Measurements from ENCODE around the gene PHACTR3.

Gene PHACTR3

DNA sequence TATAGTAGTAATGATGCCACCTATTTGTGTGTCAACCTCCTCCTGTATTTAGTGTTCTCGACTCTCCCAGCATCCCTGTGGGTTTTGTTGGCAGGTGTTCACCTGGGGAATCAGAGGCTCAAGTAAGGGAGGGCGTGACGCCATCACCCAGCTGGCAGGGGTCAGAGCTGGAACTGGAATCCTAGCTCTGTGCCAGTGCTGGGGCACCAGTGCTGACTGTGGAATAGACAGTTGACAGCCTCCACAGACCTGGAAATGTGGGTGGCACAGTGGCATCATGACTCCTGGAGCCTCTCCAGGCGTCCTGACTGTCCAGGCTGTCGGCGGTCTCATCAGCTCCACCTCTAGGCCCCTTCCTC is 226.3 kb downstream of the PHACTR3 start:
- Histone ChIP-seq H2BK12ac (ENCODE audit: low read length in 2 of 2) (no peak overlapping the region), H3K23ac (ENCODE audit: low read length in 2 of 2) (no peak overlapping the region), H2AK5ac (ENCODE audit: low read length, severe bottlenecking) (no peak overlapping the region), H3K9me3 (ENCODE audit: control insufficient read depth, low read length) (no peaks in the 10 kb centered on the region), H2BK120ac (ENCODE audit: low read depth, low read length) (no peak overlapping the region), H4K8ac (ENCODE audit: low read length) (no peak overlapping the region), H3K4ac (ENCODE audit: low read depth in 1 of 2, low read length in 2 of 2) (no peak overlapping the region), H3K14ac (ENCODE audit: low read length in 2 of 2) (no peak overlapping the region), H2BK5ac (ENCODE audit: low read depth, low read length, poor library complexity, severe bottlenecking) (no peak overlapping the region), H2AFZ (ENCODE audit: low read depth, low read length) (no peak overlapping the region), H3K4me2 (ENCODE audit: low read length, poor library complexity, severe bottlenecking) (no peak overlapping the region), H3K79me1 (replicated peaks; ENCODE audit: low read length, poor library complexity, severe bottlenecking) (no peaks in the 10 kb centered on the region), H3K9ac (ENCODE audit: low read length) (no peak overlapping the region), H4K91ac (ENCODE audit: low read length) (no peak overlapping the region), H2BK15ac (ENCODE audit: low read depth, poor library complexity, severe bottlenecking) (no peak overlapping the region), H3K27me3 (ENCODE audit: control insufficient read depth in 1 of 2, insufficient read depth in 1 of 2, low read length in 2 of 2) (peaks cover 0 to 59% of the 10 kb centered on the region in 2 experiments), H3K4me3 (ENCODE audit: insufficient read depth in 1 of 2, low read depth in 1 of 2, low read length in 2 of 2) (no peak overlapping the region), H3K27ac (ENCODE audit: low read length, poor library complexity, severe bottlenecking) (no peak overlapping the region), H3K4me1 (ENCODE audit: control insufficient read depth, insufficient read depth, low read depth, low read length) (peaks cover under 1% of the 10 kb centered on the region), H3K36me3 (ENCODE audit: control insufficient read depth in 1 of 2, insufficient read depth in 2 of 2, low read depth in 1 of 2, low read length in 2 of 2) (no peaks in the 10 kb centered on the region), H3K18ac (ENCODE audit: low read depth in 1 of 2, low read length in 2 of 2) (no peak overlapping the region)
- WGBS, result 77% methylated on average over 6 of the region's 6 CpGs
- no peak for DNase-seq

DNA sequence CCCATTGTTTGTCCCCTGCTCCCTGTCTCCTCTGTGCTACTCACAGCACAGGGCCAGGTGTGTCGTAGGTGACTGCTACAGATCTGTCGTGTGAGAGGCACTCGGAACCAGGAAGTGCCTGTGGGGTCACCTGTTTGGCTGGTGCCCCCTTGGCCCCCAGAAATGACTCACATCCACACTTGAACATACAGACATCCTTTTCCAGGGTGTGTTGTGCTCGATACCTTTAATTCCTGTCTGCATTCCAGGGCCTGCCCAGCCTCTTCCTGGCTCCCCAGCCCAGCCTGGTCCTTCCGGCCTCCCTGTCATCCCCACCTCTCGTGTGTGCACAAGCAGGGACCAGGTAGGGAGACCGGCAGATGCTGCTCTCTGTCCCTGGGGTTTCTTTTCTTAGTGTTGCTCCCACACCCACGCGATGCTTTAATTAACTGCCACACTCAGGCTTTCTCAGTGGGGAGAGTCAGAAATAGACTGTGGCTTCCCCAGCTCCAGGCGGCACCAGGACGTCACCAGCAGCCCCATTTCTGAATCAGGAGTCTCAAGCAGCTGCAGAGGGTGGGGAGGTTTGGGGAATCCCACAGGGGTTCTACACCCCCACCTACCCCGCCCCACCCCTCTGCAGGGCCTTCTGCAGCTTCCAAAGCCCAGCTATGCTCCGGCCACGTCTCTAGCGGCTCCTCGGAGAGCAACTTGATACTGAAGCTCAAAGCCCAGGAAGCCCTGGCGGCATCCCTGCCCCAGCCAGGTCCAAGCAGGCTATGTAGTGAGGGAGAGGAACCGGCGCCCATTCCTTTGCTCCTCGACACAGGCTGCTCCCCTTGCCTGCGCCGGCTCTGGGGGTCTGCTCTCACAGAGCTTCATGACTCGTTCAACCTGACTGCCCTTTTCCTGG is 226.9 kb downstream of the PHACTR3 start:
- H4K91ac ChIP-seq (ENCODE audit: low read length), result no peak overlapping the region
- no peak overlapping the region for H3K14ac ChIP-seq (ENCODE audit: low read length in 2 of 2)
- H3K18ac ChIP-seq (ENCODE audit: low read depth in 1 of 2, low read length in 2 of 2), result no peak overlapping the region
- H3K9me3 ChIP-seq (ENCODE audit: control insufficient read depth, low read length), result no peaks in the 10 kb centered on the region
- H2AFZ ChIP-seq (ENCODE audit: low read depth, low read length), result no peak overlapping the region
- no peak overlapping the region for H2BK12ac ChIP-seq (ENCODE audit: low read length in 2 of 2)
- H3K36me3 ChIP-seq (ENCODE audit: control insufficient read depth in 1 of 2, insufficient read depth in 2 of 2, low read depth in 1 of 2, low read length in 2 of 2), result no peaks in the 10 kb centered on the region
- H2BK120ac ChIP-seq (ENCODE audit: low read depth, low read length), result no peak overlapping the region
- H3K4me1 ChIP-seq (ENCODE audit: control insufficient read depth, insufficient read depth, low read depth, low read length), result peaks cover 3% of the 10 kb centered on the region
- no peaks in the 10 kb centered on the region for H3K79me1 ChIP-seq (replicated peaks; ENCODE audit: low read length, poor library complexity, severe bottlenecking)
- H2BK15ac ChIP-seq (ENCODE audit: low read depth, poor library complexity, severe bottlenecking), result no peak overlapping the region
- no peak overlapping the region for H3K23ac ChIP-seq (ENCODE audit: low read length in 2 of 2)
- no peak overlapping the region for H3K4me2 ChIP-seq (ENCODE audit: low read length, poor library complexity, severe bottlenecking)
- no peak overlapping the region for H4K8ac ChIP-seq (ENCODE audit: low read length)
- WGBS, result 83% methylated on average over 22 of the region's 23 CpGs
- no peak overlapping the region for H2AK5ac ChIP-seq (ENCODE audit: low read length, severe bottlenecking)
- H3K4me3 ChIP-seq (ENCODE audit: insufficient read depth in 1 of 2, low read depth in 1 of 2, low read length in 2 of 2), result no peak overlapping the region
- H3K9ac ChIP-seq (ENCODE audit: low read length), result no peak overlapping the region
- H3K27ac ChIP-seq (ENCODE audit: low read length, poor library complexity, severe bottlenecking), result no peak overlapping the region
- no peak for DNase-seq
- H3K4ac ChIP-seq (ENCODE audit: low read depth in 1 of 2, low read length in 2 of 2), result no peak overlapping the region
- H2BK5ac ChIP-seq (ENCODE audit: low read depth, low read length, poor library complexity, severe bottlenecking), result no peak overlapping the region
- peaks cover 6 to 62% of the 10 kb centered on the region in 2 experiments for H3K27me3 ChIP-seq (ENCODE audit: control insufficient read depth in 1 of 2, insufficient read depth in 1 of 2, low read length in 2 of 2)

DNA sequence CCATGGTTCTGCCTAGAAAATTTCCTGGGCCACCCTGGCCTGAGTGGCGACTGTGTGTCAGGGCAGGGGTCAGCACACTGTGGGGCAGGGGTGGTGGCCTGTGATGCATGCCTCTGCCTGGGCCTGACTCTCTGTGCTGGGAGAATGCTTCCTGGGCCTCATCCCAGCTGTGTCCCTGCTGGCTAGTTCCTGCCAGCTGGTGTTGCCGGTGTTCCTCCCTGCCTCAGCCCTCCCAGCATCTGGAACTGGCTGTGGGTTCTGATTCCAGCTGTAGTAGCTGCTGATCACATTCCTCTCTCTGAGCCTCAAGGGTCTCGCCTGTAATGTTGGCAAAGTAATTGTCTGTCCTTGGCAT is 227.6 kb downstream of the PHACTR3 start:
- H3K79me1 ChIP-seq (replicated peaks; ENCODE audit: low read length, poor library complexity, severe bottlenecking), result no peaks in the 10 kb centered on the region
- H2BK5ac ChIP-seq (ENCODE audit: low read depth, low read length, poor library complexity, severe bottlenecking), result no peak overlapping the region
- peaks cover 3% of the 10 kb centered on the region for H3K4me1 ChIP-seq (ENCODE audit: control insufficient read depth, insufficient read depth, low read depth, low read length)
- no peaks in the 10 kb centered on the region for H3K9me3 ChIP-seq (ENCODE audit: control insufficient read depth, low read length)
- no peak overlapping the region for H3K9ac ChIP-seq (ENCODE audit: low read length)
- H2BK120ac ChIP-seq (ENCODE audit: low read depth, low read length), result no peak overlapping the region
- no peak overlapping the region for H3K27ac ChIP-seq (ENCODE audit: low read length, poor library complexity, severe bottlenecking)
- H3K14ac ChIP-seq (ENCODE audit: low read length in 2 of 2), result no peak overlapping the region
- H3K4ac ChIP-seq (ENCODE audit: low read depth in 1 of 2, low read length in 2 of 2), result no peak overlapping the region
- H2BK12ac ChIP-seq (ENCODE audit: low read length in 2 of 2), result no peak overlapping the region
- no peak overlapping the region for H4K8ac ChIP-seq (ENCODE audit: low read length)
- no peak overlapping the region for H2BK15ac ChIP-seq (ENCODE audit: low read depth, poor library complexity, severe bottlenecking)
- H3K4me3 ChIP-seq (ENCODE audit: insufficient read depth in 1 of 2, low read depth in 1 of 2, low read length in 2 of 2), result no peak overlapping the region
- H3K36me3 ChIP-seq (ENCODE audit: control insufficient read depth in 1 of 2, insufficient read depth in 2 of 2, low read depth in 1 of 2, low read length in 2 of 2), result no peaks in the 10 kb centered on the region
- no peak overlapping the region for H3K4me2 ChIP-seq (ENCODE audit: low read length, poor library complexity, severe bottlenecking)
- no peak overlapping the region for H3K23ac ChIP-seq (ENCODE audit: low read length in 2 of 2)
- no peak overlapping the region for H4K91ac ChIP-seq (ENCODE audit: low read length)
- no peak overlapping the region for H2AK5ac ChIP-seq (ENCODE audit: low read length, severe bottlenecking)
- no peak overlapping the region for H2AFZ ChIP-seq (ENCODE audit: low read depth, low read length)
- H3K18ac ChIP-seq (ENCODE audit: low read depth in 1 of 2, low read length in 2 of 2), result no peak overlapping the region
- H3K27me3 ChIP-seq (ENCODE audit: control insufficient read depth in 1 of 2, insufficient read depth in 1 of 2, low read length in 2 of 2), result peaks cover 12 to 65% of the 10 kb centered on the region in 2 experiments
- DNase-seq, result no peak
- WGBS, result 75% methylated on average over 3 of the region's 3 CpGs

DNA sequence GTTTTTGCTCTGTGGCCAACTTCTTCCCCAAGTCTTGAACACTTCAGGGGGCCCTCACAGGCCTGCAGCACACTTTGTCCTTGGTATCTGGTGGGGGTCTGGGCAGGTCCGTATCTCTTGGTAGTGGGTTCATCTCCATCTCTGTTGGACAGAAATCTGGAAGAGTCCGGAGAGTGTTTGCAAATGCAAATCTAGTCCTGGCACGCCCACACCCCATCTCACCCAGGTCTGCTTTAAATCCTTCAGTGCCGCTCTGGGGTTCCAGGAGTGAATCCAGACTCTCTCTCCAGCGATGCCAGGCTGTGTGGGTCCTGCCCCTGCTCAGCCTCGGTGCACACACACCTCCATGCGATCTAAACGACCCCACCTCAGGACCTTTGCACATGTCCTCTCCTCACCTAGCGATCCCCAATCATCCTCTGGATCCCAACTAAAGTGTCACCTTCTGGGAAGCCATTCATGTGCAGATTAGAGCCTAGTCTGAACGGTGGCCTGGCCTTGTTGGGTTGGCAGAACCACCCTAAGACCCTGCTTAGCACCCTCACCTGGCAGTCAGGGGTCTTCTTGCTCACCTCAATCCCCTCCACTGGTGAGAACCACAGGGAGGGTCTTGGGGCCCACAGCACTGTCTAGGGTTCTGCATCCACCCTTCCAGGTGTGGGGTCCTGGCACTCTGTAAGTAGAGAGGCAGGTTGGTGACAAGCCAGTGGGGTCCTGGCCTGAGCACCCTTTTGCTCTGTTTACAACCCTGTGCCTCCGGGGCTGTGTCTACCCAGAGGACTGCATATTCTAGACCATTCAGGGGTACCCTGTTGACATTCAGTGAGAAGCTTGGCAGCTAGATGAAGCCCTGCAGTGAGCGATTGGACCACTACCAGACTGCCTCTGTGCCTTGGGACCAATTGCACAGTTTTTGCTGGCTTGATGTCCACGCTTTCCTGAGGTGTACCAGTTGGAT is 228.3 kb downstream of the PHACTR3 start:
- no peak overlapping the region for H2BK120ac ChIP-seq (ENCODE audit: low read depth, low read length)
- H2BK12ac ChIP-seq (ENCODE audit: low read length in 2 of 2), result no peak overlapping the region
- no peaks in the 10 kb centered on the region for H3K9me3 ChIP-seq (ENCODE audit: control insufficient read depth, low read length)
- H3K36me3 ChIP-seq (ENCODE audit: control insufficient read depth in 1 of 2, insufficient read depth in 2 of 2, low read depth in 1 of 2, low read length in 2 of 2), result no peaks in the 10 kb centered on the region
- no peak overlapping the region for H3K23ac ChIP-seq (ENCODE audit: low read length in 2 of 2)
- H3K79me1 ChIP-seq (replicated peaks; ENCODE audit: low read length, poor library complexity, severe bottlenecking), result no peaks in the 10 kb centered on the region
- no peak overlapping the region for H3K27ac ChIP-seq (ENCODE audit: low read length, poor library complexity, severe bottlenecking)
- H2AFZ ChIP-seq (ENCODE audit: low read depth, low read length), result no peak overlapping the region
- H3K4ac ChIP-seq (ENCODE audit: low read depth in 1 of 2, low read length in 2 of 2), result no peak overlapping the region
- no peak overlapping the region for H2BK5ac ChIP-seq (ENCODE audit: low read depth, low read length, poor library complexity, severe bottlenecking)
- DNase-seq, result no peak
- no peak overlapping the region for H3K4me3 ChIP-seq (ENCODE audit: insufficient read depth in 1 of 2, low read depth in 1 of 2, low read length in 2 of 2)
- no peak overlapping the region for H2AK5ac ChIP-seq (ENCODE audit: low read length, severe bottlenecking)
- H3K4me2 ChIP-seq (ENCODE audit: low read length, poor library complexity, severe bottlenecking), result no peak overlapping the region
- H2BK15ac ChIP-seq (ENCODE audit: low read depth, poor library complexity, severe bottlenecking), result no peak overlapping the region
- H3K9ac ChIP-seq (ENCODE audit: low read length), result no peak overlapping the region
- peaks cover 12 to 72% of the 10 kb centered on the region in 2 experiments for H3K27me3 ChIP-seq (ENCODE audit: control insufficient read depth in 1 of 2, insufficient read depth in 1 of 2, low read length in 2 of 2)
- H3K18ac ChIP-seq (ENCODE audit: low read depth in 1 of 2, low read length in 2 of 2), result no peak overlapping the region
- H3K14ac ChIP-seq (ENCODE audit: low read length in 2 of 2), result no peak overlapping the region
- H4K8ac ChIP-seq (ENCODE audit: low read length), result no peak overlapping the region
- H3K4me1 ChIP-seq (ENCODE audit: control insufficient read depth, insufficient read depth, low read depth, low read length), result peaks cover 3% of the 10 kb centered on the region
- WGBS, result 60% methylated on average over 13 of the region's 13 CpGs
- no peak overlapping the region for H4K91ac ChIP-seq (ENCODE audit: low read length)
